ENCODE measurements around the gene PPIF.

PPIF gene

DNA sequence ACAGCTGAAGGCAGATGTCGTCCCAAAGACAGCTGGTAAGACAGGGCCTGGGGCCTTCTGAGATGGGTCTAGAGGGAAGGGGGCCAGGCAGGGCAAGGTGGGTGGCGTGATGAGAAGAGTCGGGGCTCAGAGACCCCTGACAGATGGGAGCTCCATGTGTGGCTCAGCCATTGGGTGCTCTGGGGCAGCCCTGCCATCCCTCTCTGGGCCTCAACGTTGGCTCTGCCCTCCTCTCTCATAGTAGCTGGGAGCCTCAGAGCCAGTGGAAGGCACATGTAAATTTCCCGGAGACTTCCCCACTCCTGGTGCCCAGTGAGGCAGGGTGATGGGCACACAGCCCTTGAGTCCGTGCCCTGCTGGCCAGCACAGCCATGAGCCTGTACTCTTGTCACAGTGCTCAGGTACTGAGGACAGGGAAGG is 1.8 kb downstream of the PPIF start:
- DNase-seq (ENCODE audit: low spot score), result no peak

DNA sequence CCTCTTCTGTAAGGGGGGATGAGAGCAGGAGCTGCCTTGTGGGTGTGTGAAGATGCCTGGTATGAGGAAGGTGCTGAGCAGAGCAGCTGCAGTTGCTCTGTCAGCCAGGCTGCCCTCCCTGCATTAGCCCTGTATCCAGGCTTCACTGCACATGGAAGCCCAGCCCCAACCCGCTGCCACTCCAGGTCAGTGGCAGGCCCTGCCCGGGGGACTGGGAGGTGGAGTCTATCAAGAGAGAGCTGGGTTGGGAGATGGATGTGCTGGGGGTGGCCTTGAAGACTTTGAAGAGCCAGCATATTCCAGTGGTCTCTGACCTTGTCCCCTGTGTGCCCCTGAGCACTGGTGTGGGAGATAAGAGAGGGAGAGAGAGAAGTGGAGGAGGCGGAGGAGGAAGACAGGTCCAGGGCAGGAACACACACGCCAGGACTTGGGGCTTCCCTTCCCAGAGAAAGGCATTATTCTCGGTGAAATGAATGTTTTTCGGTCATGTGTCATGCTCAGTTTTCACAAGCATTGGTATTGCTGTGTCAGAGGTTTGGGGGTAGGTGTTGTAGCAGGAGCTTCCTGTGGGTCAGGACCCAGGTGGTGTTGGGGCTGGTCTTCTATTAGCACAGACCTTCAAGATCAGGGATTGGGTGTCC is 2.6 kb downstream of the PPIF start:
- DNase-seq (ENCODE audit: low spot score), result no peak

DNA sequence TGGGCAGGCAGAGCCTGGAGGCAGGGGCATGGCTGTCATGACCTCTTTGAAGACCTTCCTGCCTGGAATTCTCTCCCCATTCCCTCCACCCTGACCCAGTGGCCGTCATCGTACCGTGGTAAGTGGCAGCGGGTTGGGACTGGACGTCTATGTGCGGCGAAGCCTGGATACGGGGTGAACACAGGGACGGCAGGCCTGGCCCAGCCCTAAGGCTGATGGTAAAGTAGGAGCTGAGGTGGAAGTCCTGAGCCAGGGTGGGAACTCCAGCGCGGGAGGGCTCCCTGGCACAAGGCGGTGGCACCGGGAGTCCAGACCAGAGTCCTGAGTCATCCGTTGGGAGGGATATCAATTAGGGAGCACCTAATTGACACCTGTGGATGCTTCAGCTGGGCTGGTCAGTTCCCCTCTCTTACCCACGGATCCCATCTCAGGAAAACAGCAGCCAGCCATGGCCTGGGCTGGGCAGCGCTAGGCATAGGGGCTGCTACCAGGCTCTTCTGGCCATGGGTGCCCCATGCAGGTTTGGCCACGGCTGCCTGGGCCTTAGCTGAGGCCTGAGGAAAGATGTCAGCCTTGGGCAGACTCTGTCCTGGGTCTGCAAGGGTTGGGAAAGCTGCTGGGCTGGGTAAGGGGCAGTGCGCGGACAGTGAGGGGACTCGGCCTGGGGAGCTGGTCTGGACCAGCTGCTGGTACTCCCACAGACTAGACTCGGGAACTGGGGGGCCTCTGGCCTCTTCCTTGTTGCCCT is 3.3 kb downstream of the PPIF start:
- DNase-seq (ENCODE audit: low spot score), result no peak

- no peak for DNase-seq (ENCODE audit: low spot score)
Measured at GRCh38 chr10:79351332-79351731, 4.1 kb downstream of the PPIF start.

- DNase-seq (ENCODE audit: low spot score), result no peak
Measured at GRCh38 chr10:79352035-79352877, 5.0 kb downstream of the PPIF start.

GRCh38 chr10:79353000-79353406 is 5.7 kb downstream of the PPIF start:
- DNase-seq (ENCODE audit: low spot score), result no peak

- no peak for DNase-seq (ENCODE audit: low spot score)
Measured at GRCh38 chr10:79353726-79354125, 6.5 kb downstream of the PPIF start.

DNA sequence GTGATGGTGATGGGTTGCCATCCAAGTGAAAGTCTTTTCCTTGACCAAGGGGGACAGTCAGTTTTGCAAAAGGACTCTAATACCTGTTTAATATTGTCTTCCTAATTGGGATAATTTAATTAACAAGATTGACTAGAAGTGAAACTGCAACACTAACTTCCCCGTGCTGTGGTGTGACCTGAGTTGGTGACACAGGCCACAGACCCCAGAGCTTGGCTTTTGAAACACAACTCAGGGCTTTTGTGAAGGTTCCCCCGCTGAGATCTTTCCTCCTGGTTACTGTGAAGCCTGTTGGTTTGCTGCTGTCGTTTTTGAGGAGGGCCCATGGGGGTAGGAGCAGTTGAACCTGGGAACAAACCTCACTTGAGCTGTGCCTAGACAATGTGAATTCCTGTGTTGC is 6.9 kb downstream of the PPIF start:
- no peak for DNase-seq (ENCODE audit: low spot score)

DNA sequence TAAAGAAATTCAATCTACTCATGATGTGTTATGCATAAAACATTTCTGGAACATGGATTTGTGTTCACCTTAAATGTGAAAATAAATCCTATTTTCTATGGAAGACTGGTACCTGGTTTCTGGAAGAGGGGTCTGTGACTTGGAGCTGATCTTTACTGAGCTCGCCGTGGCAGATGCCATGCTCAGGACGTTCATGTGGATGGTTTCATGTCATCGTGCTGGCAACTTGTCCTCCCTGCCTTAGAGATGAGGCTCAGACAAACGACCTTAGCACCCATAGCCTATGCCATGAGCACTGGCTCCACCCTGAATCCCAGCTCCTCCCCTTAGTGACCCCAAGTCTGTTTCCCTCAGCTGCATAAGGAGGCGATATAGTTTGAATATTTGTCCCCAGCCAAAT is 7.3 kb downstream of the PPIF start:
- no peak for DNase-seq (ENCODE audit: low spot score)

DNA sequence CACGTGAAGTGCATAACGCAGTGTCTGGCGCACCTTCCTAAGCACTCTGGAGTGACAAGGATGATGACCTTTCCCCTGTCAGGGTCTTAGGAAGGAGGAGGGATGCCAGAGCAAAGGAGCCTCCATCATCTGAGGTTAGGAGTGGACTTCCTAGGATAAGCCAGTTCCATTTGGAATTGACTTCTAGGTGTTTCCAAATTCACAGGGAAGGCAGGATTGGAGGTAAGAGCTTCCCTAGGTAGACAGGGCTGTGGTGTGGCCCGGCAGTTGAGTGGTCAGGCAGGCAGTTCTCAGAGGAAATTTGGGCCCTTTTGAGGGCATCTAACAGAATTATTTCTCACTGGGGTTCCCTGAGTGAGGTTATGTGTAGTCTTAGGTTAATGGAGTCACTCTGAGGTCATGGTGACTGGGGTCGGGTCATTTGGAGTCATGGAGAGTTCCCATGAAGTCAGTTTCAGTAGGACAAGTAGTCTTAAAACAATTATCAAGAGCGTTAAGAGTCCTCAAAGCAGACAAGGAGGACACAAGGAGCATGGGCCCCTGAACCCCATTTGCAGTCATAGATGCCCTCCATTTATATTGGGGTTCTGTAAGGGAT is 8.2 kb downstream of the PPIF start:
- DNase-seq (ENCODE audit: low spot score), result no peak

GRCh38 chr10:79356104-79356503 is 8.8 kb downstream of the PPIF start:
- no peak for DNase-seq (ENCODE audit: low spot score)

DNA sequence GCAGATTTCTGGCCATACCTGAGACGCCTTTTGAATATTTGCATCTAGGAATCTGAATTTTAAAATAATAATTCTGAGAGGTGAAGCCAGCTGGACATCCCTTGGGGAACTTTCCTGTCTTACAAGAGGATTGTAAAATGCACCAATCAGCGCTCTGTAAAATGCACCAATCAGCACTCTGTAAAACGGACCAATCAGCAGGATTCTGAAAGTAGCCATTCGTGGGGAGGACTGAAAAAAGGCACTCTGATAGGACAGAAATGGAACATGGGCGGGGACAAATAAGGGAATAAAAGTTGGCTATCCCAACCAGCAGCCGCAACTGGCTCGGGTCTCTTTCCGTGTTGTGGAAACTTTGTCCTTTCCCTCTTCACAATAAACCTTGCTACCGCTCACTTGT is 9.9 kb downstream of the PPIF start:
- DNase-seq (ENCODE audit: low spot score), result no peak

- DNase-seq (ENCODE audit: low spot score), result no peak
Measured at GRCh38 chr10:79358811-79359210, 11.5 kb downstream of the PPIF start.

DNA sequence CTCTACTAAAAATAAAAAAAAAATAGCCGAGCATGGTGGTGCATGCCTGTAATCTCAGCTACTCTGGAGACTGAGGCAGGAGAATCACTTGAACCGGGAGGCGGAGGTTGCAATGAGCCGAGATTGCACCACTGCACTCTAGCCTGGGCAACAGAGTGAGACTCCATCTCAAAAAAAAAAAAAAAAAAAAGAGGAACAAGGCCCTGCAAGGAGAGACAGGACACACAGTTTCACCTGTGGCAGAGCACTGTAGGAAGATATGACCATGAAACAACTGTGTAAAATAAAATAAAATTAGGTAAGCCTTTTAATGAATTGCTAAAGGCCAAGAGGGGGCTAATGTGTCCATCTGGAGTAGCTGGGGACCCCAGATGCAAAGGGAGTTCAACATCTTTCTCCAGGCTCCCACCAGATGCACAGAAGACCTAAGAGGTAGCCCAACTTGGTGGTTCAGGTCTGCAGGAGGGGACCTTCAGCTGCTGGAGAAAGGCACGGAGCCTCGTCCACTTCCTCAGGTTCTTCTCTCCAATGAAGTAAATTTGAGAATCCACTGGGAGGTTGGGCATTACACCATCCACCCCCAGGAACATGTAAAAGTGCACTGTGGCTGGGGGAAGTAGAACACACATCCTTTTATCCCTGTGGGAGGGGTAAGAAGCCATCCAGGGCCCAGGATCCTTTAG is 12.7 kb downstream of the PPIF start:
- no peak for DNase-seq (ENCODE audit: low spot score)

DNA sequence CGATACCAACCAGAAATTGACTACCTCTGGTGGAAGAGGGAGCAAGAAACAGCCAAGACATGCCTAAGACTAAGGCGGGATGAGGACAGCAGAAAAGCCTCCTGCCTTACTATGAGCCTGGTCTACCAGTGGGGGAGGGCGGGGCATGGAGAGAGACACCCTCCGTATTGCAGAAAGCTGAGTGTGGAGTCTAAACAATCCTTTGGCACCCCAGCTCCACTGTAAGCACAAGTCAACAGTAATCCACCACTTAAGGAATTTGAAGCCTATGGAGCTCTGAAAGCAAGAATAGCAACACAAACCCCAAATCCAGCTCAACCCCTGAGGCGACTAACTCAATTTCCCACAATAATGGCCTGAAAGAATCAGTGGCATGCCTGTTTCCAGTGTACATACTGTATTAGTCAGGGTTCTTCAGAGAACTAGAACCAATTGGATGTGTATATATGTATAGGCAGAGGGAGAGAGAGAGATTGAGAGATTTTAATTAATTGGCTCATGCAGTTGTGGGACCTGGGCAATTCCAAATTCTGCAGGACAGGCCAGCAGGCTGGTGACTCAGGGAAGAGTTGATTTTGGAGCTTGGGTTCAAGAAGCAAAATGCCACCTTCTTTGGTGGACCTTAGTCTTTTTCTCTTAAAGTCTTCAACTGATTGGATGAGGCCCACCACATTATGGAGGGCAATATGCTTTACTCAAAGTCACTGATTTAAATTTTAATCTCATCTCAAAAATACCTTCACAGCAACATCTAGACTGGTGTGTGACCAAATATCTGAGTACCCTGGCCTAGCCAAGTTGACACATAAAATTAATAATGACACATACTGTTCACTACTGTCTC is 13.5 kb downstream of the PPIF start:
- no peak for DNase-seq (ENCODE audit: low spot score)

DNA sequence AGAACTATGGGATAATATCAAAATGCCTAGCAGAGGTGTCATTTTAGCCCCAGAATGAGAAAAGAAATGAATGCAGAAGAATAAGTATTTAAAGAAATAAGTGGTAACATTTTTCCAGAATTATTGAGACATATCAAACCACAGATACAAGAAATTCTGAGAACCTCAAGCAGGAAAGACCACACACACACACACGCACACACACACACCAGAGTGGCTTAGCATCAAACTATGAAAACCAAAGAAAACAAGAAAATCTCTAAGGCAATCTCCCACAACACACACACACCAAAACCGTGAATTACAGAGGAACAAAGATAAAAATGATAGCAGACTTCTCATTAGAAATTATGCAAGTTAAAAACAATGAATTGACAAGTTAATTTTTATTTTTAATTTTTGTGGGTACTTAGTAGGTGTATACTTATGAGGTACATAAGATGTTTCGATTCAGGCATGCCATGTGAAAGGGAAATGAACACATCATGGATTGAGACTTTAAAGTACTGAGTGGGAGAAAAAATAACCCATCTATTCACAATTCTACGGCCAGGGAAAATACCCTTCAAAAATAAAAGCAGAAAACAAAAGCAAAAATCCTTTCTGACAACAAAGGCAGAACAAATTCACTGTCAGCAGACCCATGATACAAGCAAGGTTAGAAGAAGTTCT is 14.6 kb downstream of the PPIF start:
- DNase-seq (ENCODE audit: low spot score), result no peak

DNA sequence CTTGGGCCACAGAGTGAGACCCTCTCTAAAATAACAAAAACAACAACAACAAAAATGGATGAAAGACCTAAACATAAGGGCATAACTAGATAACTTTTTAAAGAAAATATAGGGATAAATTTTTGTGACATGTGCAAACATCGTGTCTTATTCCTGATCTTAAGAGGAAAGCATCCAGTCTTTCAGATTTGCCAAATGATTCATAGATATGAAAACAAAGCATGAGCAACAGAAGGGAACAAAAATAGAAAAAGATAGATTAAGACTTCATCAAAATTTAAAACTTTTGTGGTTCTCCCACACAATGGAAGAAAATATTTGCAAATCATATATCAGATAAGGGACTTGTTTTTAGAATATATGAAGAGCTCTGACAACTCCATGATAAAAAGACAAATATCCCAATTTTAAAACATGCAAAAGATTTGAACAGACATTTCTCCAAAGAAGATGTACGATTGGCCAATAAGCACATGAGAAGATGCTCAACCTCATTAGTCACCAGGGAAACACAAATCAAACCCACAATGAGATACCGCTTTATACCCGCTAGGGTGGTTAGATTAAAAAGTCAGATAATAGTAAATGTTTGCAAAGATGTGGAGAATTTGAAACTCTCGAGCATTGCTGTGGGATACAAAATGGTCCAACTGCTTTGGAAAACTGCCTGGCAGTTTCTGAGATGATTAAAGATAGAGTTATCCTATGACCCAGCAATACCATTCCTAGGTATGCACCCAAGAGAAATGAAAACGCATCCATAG is 20.3 kb downstream of the PPIF start:
- no peak for DNase-seq (ENCODE audit: low spot score)

DNA sequence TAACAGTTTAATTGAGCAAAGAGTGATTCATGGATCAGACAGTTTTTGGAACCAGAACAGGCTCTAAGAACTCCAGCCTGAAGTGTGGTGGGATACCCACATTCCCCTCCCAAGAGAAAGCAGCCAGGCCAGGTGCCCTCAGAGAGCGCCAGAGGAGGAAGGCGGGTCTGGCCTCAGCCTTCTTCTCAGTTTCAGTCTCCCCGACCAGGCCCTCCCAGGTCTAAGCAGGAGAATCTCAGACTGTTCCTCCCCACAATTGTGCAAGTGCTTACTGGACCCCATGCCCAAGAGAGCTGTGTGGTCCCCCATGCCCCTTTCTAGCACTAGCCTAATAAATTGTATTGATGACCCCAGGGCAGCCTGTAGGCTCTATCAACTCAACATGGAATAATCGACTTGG is 25.6 kb downstream of the PPIF start:
- no peak for DNase-seq (ENCODE audit: low spot score)

- DNase-seq (ENCODE audit: low spot score), result peak; percentile 71
Measured at GRCh38 chr10:79374312-79375191, 27.3 kb downstream of the PPIF start.
